RWPE1 (cell line): Measurements from ENCODE around the gene DESI2.
"Not testable (repeated sequence)": the region's sequence is repeated elsewhere in the genome, so short reads cannot be mapped to it uniquely, and the experiment has no call there.

Source experiments
- CTCF ChIA-PET: fragments of 350-600 bp; sonication (Branson Sonifier 250); formaldehyde crosslinking; extraction: SDS; loops from one replicate; lab custom pipeline; 2021; lab: Yijun Ruan, JAX
- POLR2A ChIA-PET: fragments of 400-600 bp; formaldehyde crosslinking; extraction: SDS; loops from one replicate; lab custom pipeline; 2020; ENCODE audit warnings: antibody characterized with exemption; ENCODE audit not compliant: low non-redundant PET; lab: Yijun Ruan, JAX
- DNase-seq: peaks from one replicate; pipeline ENCODE4 v3.0.0; 2012; ENCODE audit warnings: low spot score
- H3K27ac ChIP-seq: fragments of 450-650 bp; 2 replicates; pipeline ENCODE4 v1.5.1; 2017
- TF ChIP-seq, protein P1 (sequence below): fragments of 450-650 bp; conservative IDR thresholded peaks from 2 replicates; pipeline ENCODE4 v1.5.1; 2017; ENCODE audit warnings: low read depth, mild to moderate bottlenecking

DESI2 gene

DNA sequence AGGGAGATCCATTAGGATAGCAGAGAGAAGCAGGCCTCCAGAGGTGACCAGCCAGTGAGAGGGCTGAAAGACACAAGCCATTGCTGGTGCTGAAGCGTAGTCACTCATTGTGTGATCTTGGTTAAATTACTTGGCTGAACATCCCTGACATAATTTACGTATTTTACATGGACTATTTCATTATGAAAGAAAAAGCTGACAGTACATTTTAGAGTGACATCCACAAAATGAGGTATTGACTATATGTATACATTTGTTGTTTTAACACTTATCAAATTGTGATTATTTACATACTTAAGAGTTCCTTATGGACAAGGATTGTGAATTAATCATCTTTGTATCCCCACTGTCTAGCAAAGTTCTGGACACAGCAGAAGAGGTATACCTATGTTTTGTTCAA, 14.9 kb downstream of the DESI2 start:
- DNase-seq, result no peak
- ChIA-PET POLR2A (no interaction called here), CTCF (no interaction called here)
- no peak overlapping the region for H3K27ac ChIP-seq
- TF ChIP-seq, protein P1, sequence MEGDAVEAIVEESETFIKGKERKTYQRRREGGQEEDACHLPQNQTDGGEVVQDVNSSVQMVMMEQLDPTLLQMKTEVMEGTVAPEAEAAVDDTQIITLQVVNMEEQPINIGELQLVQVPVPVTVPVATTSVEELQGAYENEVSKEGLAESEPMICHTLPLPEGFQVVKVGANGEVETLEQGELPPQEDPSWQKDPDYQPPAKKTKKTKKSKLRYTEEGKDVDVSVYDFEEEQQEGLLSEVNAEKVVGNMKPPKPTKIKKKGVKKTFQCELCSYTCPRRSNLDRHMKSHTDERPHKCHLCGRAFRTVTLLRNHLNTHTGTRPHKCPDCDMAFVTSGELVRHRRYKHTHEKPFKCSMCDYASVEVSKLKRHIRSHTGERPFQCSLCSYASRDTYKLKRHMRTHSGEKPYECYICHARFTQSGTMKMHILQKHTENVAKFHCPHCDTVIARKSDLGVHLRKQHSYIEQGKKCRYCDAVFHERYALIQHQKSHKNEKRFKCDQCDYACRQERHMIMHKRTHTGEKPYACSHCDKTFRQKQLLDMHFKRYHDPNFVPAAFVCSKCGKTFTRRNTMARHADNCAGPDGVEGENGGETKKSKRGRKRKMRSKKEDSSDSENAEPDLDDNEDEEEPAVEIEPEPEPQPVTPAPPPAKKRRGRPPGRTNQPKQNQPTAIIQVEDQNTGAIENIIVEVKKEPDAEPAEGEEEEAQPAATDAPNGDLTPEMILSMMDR, result no peak

DNA sequence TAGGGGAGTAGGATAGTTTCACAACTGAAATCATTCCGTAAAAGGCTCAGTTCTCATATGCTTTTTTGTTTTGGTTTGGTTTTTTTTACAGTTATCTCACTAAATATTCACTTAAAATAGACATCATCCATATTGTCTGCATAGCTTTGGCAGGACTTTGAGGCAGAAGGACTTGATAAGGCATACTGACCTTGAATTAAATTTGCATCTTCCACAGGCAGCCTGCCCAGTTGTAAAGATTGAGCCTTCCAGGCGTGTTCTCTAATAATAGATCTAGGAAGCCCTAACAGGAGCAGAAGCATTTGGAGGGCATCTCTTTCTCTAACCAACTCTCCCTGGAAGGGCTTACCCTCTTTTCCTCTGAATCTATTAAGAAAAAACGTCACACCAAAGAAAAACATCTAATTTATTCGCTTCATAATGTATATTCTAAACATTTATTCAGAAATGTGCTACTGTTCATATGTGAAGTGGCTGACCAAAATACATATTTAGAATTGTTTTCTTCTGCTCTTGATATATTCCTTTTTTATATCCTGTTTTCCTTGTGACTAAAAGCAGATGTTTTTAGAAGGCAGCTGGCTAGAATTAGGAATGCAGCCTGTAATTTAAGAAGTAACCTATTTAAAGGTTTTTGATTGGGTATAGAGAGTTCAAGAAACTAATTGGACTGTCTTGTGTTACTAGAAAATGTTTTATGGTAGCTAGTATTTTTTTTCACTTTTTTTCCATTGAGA, 20.2 kb downstream of the DESI2 start:
- POLR2A ChIA-PET, result no interaction called here
- DNase-seq, result no peak
- no peak overlapping the region for H3K27ac ChIP-seq
- TF ChIP-seq, protein P1, result no peak
- CTCF ChIA-PET, result interaction anchor here (0.6 kb wide), 2 partner anchors 9 to 123 kb away, joined by 3 read pairs; no protein-coding TSS in a partner anchor

DNA sequence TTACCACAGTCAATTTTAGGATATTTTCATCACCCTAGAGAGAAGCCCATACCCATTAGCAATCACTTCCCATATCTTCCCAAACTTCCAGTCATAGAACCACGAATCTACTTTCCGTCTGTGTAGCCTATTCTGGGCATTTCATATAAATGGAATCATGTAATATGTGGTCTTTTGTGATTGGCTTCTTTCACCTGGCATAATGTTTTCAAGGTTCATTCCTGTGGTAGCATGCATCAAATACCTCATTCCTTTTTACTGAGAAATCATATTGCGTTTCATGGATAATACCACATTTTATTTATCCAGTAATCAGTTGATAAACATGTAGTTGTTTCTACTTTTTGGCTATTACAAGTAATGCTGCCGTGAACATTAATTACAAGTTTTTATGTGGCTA, 21.5 kb downstream of the DESI2 start:
- no peak for DNase-seq
- ChIA-PET POLR2A (no interaction called here), CTCF (no interaction called here)
- TF ChIP-seq, protein P1, result no peak
- no peak overlapping the region for H3K27ac ChIP-seq

DNA sequence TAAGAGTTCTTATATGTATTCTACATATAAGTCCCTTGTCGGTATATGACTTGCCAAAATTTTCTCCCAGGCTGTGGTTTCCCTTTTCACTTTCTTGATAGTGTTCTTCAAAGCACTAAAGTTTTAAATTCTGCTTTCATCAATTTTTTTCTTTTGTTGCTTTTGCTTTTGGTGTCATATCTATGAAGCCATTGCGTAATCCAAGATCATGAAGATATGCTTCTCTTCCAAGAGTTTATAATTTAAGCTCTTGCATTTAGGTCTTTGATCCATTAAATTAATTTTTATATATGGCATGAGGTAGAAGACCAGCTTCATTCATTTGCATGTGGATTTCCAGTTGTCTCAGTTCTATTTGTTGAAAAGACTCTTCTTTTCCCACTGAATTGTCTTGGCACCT, 22.2 kb downstream of the DESI2 start:
- POLR2A ChIA-PET, result no interaction called here
- no peak for DNase-seq
- H3K27ac ChIP-seq, result no peak overlapping the region
- CTCF ChIA-PET, result no interaction called here
- TF ChIP-seq, protein P1, result no peak

DNA sequence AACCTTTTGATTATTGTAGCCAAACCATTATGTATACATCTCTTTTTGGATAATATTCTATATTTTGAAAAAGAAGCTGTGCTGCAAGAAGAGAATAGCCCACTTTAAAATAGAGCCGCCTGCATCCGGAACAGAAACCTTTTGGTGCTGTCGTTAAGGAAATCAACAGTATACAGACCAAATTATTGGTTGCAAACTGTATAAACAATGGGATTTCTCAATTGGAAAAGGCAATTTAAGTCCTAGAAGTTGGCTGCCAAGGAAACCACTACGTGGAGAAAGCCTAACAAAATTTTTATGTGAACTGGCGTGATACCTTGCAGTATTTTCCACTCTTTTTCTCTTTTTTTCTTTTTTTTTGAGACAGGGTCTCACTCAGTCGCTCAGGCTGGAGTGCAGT, 25.8 kb downstream of the DESI2 start:
- TF ChIP-seq, protein P1, result no peak

DNA sequence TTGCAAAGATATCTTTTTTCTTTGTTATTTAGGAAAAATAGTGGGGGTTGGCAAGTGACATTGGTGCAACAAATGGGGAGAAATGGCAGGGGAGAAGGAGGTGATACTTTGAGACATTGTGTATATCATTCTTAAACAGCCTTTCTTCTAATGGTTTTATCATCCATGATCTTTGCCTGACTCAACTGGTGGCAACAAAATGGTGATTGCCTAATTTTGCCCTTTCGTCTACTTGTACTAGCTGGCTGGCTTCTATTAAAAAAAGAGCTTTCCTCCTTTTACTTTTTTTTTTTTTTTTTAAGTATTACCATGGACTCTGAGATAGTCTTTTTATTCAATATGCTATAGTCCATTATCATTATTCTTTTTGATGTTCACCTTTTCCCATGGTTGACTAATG, 27.7 kb downstream of the DESI2 start:
- no peak for DNase-seq
- H3K27ac ChIP-seq, result no peak overlapping the region
- TF ChIP-seq, protein P1, result no peak
- ChIA-PET CTCF (interaction anchor here (0.6 kb wide), 1 partner anchor 12 kb away, joined by 4 read pairs; no protein-coding TSS in a partner anchor), POLR2A (no interaction called here)

More for the DNA sequence above, 25.8 kb downstream of the DESI2 start:
- H3K27ac ChIP-seq, result no peak overlapping the region
- CTCF ChIA-PET, result no interaction called here
- POLR2A ChIA-PET, result no interaction called here
- DNase-seq, result no peak

DNA sequence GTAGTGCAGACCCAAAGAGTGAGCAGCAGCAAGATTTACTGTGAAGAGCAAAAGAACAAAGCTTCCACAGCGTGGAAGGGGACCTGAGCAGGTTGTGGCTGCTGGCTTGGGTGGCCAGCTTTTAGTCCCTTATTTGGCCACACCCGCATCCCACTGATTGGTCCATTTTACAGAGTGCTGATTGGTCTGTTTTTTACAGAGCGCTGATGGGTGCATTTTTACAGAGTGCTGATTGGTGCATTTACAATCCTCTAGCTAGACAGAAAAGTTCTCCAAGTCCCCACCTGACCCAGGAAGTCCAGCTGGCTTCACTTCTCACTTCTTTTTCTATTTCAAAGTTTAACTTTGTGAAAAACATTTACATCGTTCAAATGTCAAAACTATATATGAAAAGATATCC, 29.2 kb downstream of the DESI2 start:
- POLR2A ChIA-PET, DNase-seq, H3K27ac ChIP-seq: not testable (repeated sequence)
- CTCF ChIA-PET, result interaction anchor here (0.7 kb wide), 1 partner anchor 8 kb away, joined by 3 read pairs; no protein-coding TSS in a partner anchor
